Activated effector memory CD4-positive, alpha-beta T cell treated with Interleukin-2 at 50 U/mL for 16 hours (primary cell): ENCODE data around the gene GRAMD2A.
A peak's percentile ranks its signal among the peaks of the same experiment; 100 is the strongest.

Source experiments
- DNase-seq: peaks from one replicate; pipeline ENCODE4 v3.0.0-alpha.2; 2020

The GRAMD2A gene

DNA sequence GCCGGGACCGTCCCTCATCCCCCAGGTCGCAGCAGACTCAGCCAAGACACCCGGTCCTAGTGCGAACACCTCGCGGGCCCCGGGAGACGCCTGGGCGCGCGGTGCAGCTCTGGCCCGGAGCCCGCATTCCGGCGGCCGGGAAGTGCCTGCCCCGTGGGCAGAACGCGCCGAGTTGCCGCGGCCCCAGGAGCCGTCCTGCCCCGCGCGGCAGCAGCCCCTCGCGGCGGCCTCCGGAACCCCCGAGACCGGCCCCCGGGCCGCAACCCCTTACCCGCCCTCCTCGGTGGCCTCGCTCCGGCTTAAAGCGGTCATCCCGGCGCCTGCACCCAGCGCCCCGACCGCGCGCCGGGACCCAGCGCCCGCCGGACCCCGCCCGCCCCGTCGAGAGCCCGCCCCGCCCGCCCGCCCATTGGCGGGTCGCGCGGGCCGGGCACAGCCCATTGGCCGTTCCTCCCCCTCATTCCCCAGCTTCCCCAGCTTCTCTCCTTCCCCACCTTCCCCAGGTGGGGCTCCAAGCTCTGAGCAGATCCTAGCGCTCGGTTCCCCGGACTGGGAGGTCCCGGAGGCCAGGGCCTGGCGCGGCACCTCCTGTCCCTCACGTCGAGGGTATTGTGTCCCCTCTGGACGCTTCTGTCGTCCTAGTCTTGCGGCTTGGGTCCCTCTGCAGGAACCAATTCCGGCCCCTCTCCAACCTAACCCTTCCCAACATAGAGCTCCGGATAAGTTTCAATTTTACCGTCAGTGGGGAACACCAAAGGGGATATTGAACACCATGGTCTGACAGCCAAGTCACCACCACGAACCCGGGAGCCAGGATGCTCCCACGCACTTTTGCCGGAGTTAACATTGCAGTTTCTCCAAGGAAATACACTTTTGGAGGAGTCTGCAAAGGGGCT is at the start of gene GRAMD2A:
Gene GRAMD2A, minus strand, starts transcription at position 328 of the 896 bp plus-strand sequence.
- no peak for DNase-seq

DNA sequence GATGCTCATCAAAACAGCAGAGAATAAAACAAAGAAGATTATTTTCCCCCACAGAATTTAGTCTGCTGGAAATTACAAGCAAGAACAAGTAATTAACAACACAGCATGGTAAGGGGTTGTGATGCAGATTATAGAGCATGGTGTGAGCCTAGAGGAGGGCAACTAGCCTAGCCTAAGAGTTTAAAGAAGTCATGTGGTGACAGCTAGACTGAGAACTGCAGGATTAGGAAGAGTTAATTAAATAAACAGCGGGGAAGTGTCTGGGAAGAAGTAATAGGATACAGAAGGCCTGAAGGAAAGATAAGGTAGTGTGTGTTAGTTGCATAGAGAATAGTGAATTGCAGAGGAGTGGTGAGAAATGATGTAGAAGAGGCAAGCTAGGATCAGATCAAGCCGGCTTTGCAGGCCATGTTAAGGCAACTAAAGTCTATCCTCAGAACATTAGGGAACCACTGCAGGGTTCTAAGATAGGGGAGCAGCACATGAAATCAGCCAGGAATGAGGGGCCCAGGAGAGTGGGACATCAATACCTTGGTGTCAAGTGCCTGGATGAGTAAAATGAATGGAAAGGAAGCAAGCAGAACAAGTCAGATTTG is 45.3 kb upstream of the GRAMD2A start:
- DNase-seq = no peak

DNA sequence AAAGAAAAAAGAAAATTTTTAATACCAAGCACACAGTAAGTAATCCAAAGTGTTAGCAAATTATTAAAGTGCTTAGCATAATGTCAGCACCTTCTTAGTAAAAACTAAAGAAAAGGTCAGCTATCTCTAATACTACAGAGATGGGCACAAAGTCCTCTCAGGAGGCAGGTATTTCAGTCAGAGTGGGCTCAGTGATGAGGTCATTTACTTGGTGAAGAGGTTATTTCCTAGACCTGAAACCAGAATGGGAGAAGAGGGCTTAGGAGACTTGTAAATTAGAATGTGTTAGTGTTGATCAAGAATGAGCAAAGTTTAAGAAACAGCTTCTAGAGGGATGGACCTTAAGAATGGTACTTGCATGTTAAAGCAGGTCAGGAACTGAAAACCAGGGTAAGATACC is 42.1 kb upstream of the GRAMD2A start:
- DNase-seq = no peak

DNA sequence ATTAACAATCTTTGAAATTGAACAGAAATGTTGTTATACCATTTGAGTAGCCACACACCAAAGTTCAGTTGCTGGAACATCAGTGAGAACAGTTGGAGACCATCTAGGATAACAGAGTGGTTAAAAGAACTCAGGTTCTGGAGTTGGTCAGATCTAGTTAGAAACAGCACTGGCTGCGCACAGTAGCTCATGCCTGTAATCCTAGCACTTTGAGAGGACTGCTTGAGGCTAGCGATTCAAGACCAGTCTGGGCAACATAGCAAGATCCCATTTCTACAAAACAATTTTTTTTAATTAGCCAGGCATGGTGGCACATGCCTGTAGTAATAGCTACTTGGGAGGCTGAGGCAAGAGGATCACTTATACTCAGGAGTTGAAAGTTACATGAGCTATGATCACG is 41.0 kb upstream of the GRAMD2A start:
- no peak for DNase-seq

DNA sequence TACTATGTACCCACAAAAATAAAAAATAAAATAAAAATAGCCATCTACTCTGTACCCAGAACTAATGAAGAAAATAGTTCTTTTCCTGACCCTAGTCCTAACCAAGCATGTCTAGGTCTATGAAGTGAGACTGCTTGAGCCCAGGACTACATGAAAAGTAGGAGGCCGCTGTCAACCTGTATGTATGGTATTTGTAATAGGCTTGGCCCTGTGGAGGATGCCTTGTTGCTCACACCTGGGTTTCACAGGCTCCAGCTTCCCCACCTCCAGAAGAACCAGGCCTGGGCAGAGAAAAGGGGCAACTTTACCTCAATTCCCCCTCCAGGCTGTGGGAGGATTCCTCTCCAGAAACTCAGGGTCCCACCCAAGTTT is 40.3 kb upstream of the GRAMD2A start:
- no peak for DNase-seq

DNA sequence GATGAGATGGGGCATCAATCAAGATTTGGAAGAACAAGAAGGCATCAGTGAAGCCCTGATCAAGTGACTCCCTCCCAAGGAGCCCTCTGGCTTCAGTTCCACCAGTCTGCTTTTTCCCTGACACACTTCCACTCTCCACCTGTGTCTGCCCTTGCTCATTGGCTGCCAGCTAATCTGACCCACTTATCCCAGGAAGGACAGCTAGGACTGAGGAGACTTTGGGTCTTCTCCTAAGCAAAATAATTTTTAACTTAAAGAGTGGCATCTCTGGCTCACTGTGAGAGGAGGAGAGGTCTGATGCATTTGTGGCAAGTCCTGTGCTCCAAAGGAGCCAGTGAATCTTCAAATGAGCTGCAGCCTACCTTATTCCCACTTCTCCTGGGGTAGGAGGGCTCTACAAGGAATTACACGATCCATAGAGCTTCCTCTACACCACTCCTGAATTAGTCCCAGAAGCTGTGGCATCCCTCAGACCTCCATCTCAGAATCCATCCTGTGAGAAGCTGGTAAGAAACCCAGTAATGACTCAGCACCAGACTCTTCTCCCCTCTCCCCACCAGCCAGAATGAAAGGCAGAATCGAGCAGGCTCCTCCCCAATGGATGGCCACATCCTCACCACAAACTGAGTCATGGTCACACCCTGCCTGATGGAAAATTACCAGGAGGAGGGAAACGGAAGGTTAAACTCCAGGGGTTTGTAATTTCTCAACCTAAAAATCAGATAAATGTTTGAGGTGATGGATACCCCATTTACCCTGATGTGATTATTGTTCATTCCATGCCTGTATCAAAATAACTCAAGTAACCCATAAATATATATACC is 39.7 kb upstream of the GRAMD2A start:
- DNase-seq = peak; percentile 54

DNA sequence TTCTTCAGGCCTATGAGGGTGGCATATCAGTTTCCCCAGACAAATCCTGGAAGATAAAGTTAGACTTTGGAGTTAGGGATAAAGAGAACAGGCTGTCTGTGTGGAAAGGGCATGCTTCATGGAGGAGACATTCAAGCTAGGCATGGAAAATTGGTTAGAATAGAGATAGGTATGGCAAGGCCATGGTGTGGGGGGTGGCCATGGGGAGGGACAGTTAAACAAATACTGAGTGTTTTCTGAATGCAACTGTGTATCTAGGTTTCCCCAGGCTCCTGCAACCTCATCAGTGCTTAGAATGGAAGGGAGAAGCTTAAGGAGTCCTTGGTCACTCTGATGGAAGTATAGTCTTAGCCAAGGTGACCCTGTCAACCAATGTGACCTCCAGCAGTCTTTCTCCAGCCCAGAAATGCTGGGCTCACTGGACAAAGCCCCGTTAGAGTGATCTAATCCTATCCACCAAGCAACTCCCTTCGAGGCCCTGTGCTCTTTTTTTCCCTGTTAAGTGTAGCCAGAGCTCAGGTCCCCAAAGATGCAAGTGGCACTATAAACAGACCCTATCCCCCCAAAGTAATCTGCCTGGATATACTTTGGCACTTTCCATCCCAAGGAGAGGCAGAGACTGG is 38.9 kb upstream of the GRAMD2A start:
- DNase-seq = no peak

DNA sequence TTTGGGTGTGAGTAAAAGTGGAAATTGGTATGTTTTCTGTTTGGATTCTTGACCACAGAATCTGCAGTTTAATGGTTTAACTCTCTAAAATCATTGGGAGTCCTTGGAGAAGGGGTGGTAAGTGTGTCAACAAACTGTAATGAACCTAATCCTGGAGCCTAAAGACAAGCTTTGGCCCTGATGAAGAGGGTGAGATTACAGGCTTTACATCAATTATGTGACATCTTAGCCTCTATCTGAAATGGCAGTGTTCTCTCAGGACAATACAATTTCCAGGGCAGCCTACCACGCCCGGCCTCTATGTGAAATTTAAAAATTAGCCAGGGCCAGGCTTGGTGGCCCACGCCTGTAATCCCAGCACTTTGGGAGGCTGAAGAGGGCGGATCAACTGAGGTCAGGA is 37.7 kb upstream of the GRAMD2A start:
- DNase-seq = no peak

DNA sequence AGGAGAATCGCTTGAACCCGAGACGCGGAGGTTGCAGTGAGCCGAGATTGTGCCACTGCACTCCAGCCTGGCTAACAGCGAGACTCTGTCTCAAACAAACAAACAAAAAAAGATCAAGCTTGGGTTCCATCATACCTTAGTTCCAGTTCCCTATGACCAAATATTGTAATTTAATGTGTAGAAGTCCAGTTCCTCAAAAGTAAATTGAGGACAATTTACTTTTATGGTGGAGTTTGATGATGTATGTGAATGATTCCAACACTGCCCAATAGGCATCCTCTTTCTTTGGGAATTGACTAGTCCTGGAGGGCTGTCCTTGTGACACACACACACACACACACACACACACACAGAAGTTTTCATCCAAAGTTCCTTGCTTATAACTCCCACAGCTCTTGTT is 36.2 kb upstream of the GRAMD2A start:
- DNase-seq = no peak

DNA sequence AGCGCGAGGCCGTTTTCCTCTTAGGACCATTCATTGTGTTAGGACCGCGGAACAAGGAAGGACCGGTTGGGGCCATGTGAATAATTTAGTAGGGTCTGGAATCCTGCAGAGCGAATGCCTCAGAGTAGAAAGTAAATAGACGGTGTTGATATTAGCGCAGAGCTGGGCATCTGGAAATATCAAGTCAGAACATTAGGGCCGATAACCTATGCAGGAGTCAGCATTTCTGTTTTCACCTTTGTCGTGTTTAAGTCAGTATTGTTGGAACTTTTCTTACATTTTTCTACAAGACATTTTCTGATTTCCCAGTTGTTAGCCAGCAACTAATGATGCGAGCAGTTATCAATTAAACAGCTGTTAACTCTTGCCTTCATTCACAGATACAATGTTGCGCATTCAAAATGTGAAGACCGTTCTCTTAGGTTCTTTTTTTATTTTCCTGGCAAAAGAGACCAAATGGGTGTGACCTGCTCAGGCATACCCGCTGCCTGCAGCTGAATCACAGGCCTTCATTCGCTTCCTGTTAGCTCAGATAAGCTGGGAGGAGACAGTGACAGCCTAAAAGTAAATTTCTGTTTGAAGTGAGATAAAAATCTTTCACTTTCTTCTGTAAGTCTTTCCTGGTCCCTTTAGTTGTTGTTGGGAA is 34.4 kb upstream of the GRAMD2A start:
- peak; percentile 30 for DNase-seq

DNA sequence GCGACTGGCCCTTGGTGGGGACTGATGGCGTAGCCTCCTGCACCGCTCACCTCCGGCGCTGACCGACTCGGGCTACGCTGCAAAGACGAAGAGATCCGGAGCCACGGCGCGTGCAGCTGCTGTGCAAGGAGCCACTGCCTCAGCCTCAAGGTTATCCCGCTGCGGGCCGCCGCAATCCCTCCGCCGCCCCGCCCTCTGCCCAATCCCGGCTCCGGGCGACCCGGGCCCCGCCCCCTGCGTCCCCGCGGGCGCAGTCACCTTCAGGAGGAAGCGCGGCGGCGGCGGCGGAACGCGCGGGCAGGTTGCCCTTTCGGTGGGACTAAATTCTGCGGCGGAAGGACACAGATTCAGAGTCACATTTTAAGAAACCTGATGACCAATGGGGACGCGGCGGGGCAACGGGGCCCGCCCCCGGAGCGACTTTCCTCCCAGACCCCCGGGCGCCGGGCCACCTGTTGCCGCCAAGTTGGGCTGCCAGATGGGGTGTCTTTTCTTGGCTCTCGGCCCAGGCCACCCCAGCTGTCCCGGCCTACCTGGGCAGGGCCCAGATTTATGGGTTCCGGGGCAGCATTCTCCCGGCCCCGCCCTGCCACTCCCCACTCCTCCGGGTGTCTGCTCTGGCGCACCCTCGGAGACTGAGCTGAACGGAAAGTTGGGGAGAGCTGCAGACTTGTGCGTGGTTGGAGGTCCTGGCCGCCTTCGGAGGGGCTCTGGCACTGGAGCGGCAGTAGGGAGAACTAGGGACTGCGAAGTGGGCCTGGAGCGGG is 33.7 kb upstream of the GRAMD2A start, which contains the start of gene PKM:
Gene PKM, minus strand, starts transcription at position 125 of the 767 bp plus-strand sequence. CDS start 12,093 bp downstream, outside the sequence.
- DNase-seq = peak; percentile 86

DNA sequence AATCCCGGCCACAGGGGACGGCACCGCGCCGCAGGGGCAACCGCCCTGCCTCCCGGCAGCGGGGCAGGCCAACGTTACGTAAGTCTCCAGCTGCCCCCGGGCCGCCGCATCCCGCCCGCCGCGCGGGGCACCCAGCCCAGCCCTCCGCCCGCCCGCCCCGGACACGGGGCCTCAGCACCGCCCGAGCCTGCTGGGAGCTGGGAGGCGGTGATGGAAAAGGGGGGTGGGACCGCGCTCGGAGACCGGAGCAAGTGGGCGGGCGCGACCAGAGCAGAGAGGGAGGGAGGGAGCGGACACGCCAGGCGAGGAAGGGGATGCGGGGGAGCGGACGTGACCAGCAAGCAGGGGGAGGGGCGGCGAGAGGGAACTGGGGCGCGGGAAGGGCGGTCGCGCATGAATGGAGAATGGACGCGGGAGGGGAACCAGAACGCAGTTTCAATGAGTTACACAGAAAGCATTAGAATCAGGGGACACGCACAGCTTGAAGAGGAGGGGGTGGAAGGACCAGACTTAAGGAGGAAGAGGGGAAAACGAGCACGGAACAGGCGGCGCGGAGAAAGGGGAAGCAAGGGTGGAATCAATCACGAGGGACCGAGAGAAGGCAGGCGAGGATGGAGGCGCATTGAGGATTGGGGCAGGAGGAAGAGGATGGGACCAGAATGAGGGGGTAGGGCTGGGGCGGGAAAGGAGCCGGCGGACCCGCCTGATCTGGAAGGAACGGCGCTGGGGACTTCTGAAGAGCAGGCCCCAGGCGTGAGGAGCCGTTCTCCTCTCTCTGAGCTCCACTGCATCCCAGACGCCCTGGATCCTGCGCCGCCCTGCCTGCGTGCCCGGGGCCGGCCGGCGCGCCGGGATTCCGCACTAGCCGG is 32.8 kb upstream of the GRAMD2A start:
- DNase-seq = peak; percentile 43

DNA sequence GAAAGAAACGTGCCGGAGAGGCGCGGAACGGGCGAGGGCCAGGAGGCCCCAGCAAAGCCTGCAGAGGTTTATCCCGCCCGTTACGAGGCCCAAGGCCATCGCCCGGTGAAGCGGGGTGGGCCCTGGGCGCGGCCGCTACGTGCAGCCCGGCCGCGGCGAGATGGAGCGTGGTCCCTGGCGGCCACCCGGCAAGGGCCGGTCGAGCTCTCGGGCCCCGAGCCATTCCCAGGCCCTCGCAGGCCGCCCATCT is 32.3 kb upstream of the GRAMD2A start:
- no peak for DNase-seq

DNA sequence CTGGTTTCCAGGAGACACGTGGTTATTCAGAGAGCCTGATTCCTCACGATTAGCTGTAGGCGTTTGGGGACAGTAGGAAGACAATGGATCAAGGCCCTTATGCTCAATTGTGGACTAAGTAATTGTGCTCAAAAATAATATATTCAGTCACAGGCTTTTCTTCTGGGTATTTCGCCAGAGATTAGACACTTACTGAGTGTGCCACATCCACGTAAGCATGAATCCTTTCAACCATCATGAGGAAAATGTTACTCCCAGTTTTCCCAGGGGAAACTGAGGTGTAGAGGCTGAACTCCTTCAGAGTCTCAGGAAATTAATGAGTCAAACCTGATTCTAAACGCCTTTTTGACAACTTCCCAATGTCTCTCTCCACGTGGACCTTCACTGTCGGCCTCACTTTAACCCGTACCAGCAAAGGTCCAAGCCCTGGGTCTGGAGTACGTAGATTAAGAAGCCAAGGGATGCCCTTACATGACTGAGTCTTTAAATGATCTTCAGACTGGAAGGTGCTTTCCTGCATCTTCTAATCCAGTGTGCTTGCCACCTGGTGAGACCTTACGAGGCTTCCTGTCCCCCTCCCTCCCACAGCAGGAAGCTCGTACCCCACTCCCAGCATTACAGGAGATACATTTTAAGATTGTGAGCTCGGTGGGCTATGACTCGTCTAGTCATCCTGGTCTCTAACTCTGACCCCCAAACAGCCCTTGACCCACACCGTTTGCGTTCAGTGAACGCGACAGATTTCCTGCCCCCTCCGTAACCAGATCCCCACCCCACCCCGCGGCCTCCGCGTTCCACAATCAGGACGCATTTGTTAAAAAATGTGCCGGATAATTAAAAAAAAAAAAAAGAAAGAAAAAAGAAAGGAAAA is 31.7 kb upstream of the GRAMD2A start:
- DNase-seq = no peak

DNA sequence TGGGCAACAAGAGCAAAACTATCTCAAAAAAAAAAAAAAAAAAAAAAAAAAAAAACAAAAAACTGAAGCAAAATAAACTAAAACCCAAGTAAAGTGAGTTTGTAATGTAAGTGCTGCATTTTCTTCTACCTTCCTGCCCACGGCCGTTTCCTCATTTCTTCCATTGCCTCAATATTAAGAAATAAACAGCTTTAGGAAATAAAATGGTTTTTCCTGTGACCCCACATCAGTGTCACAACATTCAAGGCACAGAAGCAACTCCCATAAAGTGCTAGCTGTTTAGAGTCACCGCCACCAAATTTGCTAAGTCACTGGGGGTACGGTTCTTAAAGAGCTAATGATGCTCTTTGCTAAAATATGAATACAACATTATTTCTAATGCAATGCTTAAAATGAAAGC is 30.1 kb upstream of the GRAMD2A start:
- no peak for DNase-seq

DNA sequence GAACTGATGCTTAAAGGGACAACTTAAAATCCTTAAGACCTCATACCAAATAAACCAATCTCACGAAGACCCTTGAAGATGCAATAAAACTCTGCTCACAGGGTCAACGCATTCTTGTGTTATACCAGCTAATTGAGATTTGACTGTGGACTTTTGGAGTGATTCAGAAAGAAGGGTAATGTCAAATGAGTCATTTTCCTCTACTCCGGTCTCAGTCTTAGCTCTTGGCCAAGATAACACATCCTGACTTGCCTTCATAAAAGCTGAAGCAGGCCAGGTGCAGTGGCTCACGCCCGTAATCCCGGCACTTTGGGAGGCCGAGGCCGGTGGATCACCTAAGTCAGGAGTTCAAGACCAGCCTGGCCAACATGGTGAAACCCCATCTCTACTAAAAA is 29.6 kb upstream of the GRAMD2A start:
- DNase-seq = no peak

DNA sequence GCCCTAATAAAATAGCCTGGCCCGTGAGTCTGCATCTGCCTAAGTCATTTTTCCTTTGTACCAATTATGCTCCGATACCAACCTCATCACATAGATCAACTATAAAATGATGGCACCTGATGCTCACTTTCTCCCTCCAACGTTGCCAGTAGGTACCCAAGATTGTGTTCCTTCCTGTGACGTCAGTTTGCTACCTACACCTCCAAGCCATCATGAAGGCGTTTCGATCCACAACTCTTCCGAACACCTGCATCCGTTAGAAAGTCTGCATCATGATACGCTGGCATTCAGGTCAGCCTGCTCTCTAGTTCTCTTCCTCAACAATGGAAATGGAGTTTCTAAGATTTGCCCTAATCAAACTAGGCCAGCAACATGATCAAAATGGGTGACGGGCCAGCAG is 25.7 kb upstream of the GRAMD2A start:
- no peak for DNase-seq

DNA sequence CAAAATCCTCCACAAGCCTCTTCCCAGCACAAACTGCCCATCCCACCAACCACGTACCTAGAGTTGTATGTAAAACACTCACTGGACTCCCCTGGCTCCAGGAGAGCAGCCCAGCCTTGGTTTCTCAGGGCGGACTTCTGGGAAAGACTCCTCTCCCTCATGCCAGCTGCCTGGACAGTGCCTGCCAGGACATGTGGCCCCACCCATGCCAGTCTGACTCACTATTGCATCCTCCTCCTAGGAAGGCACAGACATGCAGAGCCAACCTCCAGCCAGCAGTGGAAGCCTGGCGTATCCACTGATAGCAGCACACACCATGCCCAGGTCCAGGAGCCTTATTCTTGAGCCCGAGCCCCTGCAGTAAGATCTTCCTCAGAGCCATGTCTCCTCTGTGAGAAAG is 24.8 kb upstream of the GRAMD2A start:
- no peak for DNase-seq

DNA sequence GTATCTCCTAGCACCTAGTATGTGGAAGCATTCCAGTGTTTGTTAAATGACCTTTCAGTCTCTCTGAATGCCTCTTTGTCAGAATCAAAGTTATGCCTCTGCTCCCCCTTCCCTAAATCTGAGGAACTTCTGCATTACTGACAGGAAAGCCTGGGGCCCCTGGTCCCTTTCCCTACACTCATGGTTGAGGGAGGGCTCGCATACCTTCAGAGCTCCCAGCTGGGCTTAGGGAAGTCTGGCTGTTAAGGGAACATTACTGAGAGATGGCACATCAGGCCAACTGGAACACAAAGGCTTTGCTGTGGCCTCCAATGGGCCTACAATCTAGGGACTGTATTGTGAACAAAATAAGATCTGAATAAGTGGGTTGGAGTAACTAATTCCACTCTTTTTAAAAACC is 23.1 kb upstream of the GRAMD2A start:
- no peak for DNase-seq

DNA sequence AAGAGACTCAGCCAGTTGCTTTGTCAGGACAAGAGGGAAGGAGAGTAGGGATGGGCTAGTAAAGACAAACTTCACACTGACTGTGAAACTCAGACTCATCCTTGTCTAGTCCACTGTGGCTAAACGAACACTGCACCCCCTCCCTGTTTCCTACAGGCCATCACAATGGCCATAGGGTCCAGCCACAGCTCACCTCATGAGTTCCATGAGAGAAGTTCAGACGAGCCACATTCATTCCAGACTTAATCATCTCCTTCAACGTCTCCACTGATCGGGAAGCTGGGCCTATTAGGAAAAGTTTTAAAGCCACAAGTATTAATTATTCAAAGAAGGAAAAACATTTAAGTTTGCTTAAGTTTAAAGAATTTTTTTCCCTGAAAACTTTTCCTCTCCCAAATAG is 19.6 kb upstream of the GRAMD2A start:
- no peak for DNase-seq
